Hematopoietic multipotent progenitor cell treated with erythropoietin and hydrocortisone succinate and interleukin-3 and kit ligand, for 15 days (in vitro differentiated cells): ENCODE measurements around the gene CNOT6.
A peak's percentile ranks its signal among the peaks of the same experiment; 100 is the strongest.
"Not testable (repeated sequence)": the region's sequence is repeated elsewhere in the genome, so short reads cannot be mapped to it uniquely, and the experiment has no call there.

Experiments used
- DNase-seq: peaks from one replicate; pipeline ENCODE4 v3.0.0-alpha.2; 2015; ENCODE audit warnings: low spot score

The CNOT6 gene

DNA sequence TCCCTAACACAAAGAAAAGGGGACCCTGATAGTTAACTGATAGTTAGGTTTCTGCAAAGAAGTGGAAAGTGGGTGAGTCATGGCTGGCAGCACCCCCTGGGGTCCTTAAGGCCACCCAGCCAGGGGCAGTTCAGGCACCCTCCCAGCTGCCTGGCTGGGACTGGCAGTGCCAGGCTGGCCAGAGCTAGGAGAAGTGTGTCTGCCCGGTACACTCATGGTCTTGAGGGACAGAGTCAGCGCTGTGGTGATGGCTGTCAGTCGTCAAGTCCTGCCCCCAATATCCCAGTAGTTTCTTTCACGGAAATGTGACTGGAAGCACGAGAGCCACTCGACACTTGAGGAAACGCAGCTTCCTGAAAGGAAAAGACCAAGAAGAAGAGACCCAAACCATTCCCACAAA, 22.3 kb upstream of the CNOT6 start:
- DNase-seq: no peak

DNA sequence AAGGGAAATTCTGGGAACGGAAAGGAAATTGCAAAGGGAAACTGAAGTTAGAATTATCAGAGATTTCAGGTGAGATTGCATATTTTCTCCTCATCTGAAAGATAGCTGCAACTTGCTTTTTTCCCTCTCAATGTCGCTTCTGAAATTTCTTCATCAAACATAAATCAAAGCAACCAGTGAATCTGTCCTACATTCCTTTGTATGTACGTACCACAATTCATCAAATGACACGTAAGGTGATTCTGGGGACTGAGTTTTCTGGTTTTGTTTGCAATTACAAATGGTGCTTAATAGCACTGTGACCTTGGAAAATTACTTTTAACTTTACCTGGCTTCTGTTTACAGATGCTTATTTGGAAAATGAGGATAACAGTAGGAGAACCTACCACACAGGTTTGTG, 21.9 kb upstream of the CNOT6 start:
- no peak for DNase-seq

DNA sequence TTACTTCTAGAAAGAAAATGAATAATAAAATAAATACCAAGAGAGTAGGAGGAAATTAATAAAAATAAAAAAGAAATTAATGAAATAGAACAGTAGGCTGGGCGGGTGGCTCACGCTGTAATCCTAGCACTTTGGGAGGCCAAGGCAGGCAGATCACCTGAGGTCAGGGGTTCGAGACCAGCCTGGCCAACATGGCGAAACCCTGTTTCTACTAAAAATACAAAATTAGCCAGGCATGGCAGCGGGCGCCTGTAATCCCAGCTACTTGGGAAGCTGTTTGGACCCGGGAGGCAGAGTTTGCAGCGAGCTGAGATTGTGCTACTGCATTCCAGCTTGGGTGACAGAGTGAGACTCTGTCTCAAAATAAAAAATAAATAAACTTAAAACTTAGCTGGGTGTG, 20.8 kb upstream of the CNOT6 start:
- not testable (repeated sequence) for DNase-seq

DNA sequence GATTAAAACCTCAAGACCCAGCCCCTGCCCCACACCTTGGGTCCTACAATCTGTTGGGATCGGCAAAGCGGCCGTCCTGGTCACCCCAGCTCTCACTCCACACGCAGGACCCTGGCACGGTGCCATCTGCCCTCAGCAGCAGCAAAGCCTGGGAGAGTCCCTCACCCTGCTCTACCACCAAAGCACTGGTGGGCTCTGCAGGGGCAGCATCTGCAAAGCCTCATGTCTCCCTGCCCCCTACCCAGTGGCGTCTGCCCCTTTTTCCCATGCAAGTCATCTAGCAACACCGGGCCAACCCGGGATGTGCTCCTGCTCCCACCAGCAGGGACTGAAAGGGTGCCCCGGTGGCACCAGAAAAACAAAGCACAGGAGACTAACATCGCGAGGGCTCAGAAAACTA, 19.6 kb upstream of the CNOT6 start:
- no peak for DNase-seq

DNA sequence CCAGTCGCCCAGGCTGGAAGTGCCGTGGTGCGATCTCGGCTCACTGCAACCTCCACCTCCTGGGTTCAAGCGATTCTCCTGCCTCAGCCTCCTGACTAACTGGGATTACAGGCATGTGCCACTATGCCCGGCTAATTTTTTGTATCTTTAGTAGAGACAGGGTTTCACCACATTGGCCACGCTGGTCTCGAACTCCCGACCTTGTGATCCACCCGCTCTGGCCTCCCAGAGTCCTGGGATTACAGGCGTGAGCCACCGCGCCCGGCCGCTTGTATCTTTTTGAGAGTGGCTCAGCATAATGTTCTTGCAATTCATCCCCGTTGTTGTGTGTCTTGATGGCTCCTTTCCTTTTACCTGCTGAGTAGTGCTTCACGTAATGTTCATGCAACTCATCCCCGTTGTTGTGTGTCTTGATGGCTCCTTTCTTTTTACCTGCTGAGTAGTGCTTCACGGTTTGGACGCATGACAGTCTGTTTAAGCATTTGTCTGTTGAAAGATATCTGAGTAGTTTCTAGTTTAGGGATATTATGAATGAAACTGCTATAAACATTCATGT, 18.1 kb upstream of the CNOT6 start:
- not testable (repeated sequence) for DNase-seq

DNA sequence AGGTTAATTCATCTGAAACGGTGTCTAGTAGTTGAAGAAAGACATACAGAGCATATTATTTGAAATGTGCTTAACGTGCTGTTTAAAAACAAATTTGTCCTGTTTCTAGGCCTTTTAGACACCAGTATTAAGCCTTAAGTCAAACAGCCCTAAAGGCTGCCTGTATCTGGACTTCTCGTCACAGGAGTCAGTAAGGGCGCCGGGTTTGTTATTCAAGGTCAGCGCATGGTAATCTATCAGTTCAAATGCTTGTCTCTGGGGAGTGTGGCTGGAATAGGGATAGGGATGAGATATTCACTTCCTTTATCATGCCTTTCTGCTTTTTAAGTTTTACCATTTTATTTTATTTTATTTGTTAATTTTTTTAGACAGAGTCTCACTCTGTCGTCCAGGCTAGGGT, 9.4 kb upstream of the CNOT6 start:
- no peak for DNase-seq

DNA sequence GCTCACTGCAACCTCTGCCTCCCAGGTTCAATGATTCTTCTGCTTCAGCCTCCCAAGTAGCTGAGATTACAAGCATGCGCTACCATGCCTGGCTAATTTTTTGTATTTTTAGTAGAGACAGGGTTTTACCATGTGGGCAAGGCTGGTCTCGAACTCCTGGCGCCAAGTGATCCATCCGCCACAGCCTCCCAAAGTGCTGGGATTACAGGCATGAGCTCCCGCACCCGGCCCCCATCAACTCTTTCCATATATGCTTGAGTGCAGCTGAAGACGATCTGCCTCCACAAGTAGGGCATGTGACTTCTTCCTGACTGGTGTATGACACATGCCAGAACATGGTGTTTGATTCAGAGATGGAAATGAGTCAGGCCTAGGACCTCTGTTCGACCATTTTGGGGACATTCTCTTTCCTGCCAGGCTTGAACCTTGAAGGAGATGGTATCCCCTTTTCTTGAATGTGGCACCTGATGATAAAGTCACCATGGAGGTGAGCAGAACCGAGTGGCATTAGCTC, 7.5 kb upstream of the CNOT6 start:
- DNase-seq: no peak

DNA sequence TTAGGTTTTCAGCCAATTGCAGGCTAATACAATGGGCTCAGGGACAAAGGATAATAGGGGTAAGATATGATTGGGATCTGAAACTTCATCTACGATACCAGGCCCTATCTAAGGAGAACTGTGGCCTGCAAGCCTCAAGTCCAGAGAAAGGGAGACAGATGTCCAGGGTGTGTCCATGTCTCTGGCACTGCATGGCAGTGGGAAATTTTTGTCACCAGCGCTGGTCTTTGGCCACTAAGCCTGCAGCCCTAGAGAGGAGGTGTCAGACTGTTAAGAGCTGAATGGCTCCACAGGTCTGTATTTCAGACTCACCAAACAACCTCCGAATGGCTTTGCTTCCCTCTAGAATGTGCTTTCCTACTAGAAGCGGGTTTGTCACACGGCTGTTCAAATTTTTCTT, 6.6 kb upstream of the CNOT6 start:
- no peak for DNase-seq

DNA sequence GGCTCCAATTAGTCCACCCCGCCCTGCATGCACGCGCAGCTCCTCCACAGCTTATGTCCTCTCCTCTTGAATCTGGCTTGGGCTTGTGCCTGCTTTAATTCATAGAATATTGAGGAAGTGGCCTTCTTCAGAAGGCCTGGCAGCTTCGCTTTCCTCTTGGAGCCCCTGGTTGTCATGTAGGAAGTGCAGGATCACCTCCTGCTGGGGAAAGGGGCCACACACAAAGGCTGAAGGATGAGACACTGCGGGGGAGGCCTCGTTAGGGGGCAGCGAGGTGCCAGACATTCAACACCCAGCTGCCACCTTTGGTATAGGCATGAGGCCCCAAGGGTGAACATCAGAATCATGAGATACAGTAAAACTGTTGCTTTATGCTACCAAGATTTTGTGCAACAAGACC, 2.7 kb upstream of the CNOT6 start:
- no peak for DNase-seq

DNA sequence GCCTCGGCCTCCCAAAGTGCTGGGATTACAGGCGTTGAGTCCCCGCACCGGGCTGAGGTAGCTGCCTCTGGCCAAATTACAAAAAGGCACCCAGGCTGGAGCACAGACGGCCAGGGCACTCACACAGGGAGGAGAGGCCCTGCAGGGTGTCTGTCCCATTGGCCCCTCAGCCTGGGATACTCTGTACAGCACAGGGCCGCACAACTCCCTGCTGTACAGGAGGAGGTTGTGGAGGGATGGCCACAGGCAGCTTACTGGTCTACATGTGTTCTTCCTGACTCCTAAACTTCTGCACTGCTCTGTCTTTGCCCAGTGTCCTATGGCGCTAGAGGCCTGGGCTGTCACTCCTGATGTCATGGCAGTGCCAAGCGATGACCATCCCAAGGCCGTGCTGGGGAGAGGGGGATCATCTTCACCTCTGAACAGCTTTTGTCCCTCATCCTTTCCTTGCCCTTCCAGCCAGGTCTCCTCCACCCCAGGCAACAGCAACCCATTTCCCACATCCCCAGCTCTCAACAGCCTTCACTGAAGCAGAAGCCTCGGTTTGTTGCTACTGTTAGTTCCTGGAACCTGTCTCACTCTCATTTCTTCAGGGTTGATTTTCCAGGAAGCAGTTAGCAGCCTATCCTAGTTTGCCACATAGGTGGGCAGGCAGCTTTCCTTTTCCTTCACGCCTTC, 1.8 kb upstream of the CNOT6 start:
- no peak for DNase-seq

DNA sequence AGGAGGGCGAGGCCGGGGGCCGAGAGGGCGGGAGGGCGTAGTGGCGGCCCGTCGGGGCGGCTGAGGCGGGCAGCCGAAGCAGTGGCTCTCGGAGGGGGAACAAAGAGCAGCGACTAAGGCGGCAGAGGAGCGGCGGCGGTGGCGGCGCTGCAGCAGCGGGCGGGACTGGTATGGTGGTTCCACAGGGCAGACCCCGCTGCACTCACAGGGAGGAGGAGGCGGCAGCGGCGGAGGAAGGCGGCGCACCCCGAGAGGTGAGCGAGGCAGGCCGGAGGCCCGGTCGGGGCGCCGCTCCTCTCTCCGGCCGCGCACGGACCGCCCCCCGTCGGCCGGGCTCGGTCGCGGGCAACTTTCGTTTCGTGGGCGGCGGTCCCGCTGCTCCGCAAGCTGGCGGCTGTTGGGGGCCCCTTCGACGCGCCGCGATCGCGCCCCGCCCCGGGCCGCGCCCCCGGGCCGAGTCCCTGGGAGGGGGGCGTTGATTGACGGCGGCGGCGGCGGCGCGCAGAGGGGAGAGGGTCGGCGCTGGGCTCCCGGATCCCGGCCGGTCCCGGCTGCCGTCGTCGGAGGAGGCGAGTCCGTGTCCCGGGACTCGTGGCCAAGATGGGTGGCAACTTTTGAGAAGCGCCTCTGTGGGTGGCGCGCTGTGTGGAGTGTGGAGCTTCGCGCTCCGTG, 467 bp downstream of the CNOT6 start:
- DNase-seq: peak; percentile 54

DNA sequence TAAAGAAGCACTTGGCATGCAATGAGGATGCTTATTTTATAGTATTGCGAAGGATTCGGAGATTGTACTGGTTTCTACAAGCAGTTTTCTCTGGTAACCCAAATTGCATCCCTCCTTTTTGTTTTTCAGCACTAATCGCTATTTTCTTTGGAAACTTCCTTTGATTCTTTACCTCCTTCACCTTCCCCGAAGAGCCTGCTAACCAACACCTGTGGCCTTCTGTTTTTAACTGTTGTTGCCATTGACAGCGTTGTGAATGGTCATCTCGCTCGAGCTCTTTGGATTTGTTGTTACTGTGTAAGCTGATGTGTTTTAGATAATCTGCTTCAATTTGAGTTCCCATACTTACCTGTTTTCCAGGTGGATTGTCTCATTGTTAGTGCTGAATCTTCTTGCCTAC, 1.1 kb downstream of the CNOT6 start:
- no peak for DNase-seq

DNA sequence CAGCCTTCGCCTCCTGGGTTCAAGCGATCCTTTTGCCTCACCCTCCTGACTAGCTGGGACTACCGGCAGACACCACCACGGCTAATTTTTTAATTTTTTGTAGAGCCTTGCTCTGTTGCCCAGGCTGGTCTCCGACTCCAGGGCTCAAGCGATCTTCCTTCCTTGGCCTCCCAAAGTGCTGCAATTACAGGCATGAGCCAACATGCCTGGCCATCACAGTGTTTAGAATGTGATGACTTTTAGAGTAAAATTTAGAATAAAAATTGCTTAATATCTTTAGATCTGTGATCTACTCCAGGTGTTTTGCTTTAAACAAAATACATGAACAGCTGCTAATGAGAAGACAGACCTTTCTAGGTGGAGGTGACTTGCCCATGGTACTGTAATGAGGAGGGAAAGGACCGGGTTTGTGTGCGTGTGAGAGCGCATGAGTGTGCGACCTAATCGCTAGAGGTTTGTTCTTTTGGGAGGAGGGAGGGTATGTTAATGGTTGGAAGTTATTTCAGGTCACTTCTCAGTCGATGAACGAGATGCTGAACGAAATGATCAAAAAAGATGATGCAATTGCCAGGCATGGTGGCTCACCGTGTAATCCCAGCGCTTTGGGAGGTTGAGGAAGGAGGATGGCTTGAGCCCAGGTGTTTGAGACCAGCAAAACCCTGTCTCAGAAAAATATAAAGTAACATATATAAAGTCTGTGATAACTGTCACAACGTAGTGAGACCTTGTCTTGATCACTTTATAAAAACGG, 2.0 kb downstream of the CNOT6 start:
- no peak for DNase-seq

DNA sequence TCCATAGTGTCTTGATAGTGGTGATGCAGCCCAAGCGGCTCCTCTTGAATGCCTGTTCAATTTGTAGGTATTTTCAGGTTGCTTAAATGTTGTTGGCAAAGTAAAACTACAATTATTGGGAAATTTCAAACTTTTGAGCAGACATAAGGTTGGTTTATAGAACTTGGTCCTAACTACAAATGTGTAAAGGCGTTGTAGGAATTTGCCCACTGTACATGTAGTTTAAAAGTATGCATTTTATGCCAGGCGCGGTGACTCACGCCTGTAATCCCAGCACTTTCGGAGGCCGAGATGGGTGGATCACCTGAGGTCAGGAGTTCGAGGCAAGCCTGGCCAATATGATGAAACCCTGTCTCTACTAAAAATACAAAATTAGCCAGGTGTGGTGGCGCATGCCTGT, 2.6 kb downstream of the CNOT6 start:
- not testable (repeated sequence) for DNase-seq

DNA sequence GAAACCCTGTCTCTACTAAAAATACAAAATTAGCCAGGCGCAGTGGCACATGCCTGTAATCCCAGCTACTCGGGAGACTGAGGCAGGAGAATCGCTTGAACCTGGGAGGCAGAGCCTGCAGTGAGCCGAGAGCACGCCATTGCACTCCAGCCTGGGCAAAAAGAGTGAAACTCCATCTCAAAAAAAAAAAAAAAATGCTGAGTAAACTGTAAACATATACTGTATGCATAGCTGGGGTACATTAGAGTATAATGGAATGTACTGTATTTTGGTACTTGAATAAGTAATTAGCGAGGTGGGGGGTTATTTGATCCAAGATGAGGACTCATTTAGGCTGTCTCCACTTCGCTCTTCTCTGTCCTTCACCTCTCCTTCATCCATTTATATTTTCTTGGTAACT, 3.7 kb downstream of the CNOT6 start:
- not testable (repeated sequence) for DNase-seq

DNA sequence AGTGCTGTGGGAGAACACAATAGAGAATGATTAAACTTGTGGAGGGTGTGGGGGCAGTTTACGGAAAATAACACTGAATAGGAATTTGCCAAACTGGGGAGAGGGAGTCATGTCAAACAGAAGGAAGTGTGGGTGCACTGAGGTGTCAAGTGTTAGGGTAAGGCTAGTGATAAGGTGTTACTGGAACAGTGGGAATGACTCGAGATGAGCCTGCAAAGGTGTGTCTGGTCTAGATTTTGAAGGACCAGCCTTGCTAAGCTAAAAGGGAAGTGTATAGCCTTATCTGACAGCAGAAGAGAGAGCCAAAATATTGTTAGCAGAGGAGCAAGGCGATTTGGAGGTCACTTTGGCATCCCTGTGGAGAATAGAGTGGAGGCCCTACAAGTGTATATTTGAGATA, 4.2 kb downstream of the CNOT6 start:
- no peak for DNase-seq

DNA sequence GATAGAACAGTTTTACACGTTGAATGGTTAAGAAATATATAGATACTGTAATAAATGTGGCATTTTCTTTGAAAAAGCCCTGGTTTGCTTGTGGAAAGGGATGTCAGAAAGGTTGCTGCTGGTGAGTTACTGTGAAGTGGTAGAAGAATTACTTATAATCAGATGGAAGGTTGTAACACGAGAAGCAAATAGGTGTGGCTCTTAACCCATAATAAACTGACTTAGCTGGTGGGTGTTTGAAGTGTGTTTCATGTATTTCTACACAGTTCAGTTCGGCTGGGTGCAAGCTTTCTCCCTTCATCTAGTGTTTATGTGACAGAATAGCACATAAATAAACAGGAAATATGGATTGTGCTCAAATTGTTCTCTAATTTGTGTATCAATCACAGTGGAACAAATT, 5.5 kb downstream of the CNOT6 start:
- DNase-seq: no peak

DNA sequence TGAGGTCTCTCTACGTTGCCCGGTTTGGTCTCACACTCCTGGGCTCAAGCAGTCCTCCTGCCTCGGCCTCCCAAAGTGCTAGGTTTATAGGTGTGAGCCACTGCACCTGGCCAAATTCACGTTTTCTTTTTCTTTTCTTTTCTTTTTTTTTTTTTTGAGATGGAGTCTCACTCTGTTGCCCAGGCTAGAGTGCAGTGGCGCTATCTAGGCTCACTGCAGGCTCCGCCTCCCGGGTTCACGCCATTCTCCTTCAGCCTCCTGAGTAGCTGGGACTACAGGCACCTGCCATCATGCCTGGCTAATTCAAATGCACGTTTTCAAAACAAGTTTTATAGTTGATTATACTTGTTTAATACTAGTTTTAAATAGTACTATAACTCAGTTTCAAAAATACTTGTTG, 6.1 kb downstream of the CNOT6 start:
- not testable (repeated sequence) for DNase-seq

DNA sequence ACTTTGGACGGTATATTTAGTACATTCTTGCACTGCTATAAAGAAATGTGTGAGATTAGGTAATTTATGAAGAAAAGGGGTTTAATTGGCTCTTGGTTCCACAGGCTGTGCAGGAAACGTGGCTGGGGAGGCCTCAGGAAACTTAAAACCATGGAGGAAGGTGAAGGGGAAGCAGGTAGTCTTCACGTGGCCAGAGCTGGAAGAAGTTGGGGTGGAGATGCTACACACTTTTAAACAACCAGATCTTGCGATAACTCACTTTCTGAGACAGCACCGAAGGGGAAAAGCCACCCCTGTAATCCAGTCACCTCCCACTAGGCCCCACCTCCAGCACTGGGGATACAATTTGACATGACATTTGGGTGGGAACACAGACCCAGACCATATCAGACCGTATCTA, 13.5 kb downstream of the CNOT6 start:
- no peak for DNase-seq

DNA sequence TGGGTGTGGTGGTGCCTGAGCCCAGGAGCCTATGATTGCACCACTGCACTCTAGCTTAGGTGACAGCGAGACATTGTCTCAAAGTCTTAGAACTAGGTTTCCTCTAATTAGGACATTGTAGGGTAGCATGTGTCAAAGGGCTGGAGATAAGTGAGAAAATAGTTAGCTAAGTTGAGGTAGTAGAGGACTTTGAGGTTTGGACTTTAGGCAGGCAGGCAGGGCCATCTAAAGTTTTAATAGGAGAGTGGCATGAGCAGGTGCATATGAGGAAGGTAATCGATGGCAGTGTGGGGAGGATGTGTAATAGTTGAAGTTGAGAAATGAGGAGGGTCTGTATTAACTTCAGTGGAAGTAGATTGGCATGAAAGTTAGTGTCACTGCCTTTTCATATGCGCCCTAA, 21.1 kb downstream of the CNOT6 start:
- DNase-seq: no peak

DNA sequence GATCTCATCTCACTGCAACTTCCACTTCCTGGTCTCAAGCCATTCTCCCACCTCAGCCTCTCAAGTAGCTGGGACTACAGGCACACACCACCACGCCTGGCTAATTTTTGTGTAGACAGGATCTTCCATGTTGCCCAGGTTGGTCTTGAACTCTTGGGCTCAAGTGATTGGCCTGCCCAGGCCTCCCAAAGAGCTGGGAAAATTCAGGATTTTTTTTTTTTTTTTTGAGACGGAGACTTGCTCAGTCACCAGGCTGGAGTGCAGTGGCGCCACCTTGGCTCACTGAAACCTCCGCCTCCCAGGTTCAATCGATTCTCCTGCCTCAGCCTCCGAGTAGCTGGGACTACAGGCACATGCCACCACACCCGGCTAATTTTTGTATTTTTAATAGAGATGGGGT, 21.8 kb downstream of the CNOT6 start:
- DNase-seq: not testable (repeated sequence)

DNA sequence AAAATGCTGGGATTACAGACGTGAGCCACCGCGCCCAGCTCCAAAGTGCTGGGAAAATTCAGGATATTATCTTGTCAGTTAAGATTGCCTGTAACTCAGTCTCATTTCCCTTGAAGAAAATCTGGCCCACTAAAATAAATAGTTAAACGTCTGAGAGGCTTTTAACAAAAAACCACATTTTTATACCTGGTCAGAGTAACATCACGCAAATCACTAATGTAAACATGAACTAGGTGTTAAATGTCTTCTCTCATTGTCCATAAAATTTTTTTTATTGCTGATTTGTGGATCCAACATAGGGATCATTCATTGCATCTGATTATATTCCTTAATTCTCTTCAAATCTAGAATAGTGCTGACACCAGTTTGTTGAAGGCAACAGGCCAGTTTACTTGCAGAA, 22.3 kb downstream of the CNOT6 start:
- no peak for DNase-seq

DNA sequence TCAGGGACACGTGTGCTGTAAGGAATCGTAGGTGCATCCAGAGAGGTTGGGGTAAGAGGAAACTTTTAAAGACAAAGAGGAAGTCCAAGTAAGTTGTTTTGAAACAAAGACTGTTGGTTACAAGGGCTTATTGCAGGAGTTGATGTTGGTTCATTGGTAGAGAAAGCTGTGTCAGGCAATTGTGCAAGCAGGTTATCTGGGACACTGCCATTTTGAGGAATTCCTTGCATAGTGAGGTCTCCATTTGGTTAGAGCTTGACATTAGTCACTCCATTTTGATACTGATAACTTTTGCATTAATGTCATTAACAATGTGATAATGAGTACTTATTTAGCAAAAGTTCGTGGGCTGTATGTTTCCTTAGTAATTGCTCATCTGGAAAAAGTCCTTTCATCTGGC, 24.9 kb downstream of the CNOT6 start:
- no peak for DNase-seq
